Urinary bladder (tissue), 4 donors: Measurements from ENCODE around the gene BSCL2. TPM values are rescaled to one million over a fixed set of nuclear protein-coding genes. Genes with fewer than 3 reads are reported as not detected.
"Not testable (repeated sequence)": the region's sequence is repeated elsewhere in the genome, so short reads cannot be mapped to it uniquely, and the experiment has no call there.

ENCODE experiments used
- DNase-seq: peaks from one replicate; pipeline ENCODE4 v3.0.0-alpha.2; 2015; ENCODE audit errors: extremely low spot score
- H3K27ac ChIP-seq: one replicate; pipeline ENCODE4 v1.5.1; 2013; ENCODE audit warnings: low read depth, mild to moderate bottlenecking, moderate library complexity
- H3K36me3 ChIP-seq: one replicate; pipeline ENCODE4 v1.6.1; 2013; ENCODE audit warnings: mild to moderate bottlenecking, moderate library complexity; ENCODE audit not compliant: insufficient read depth
- H3K4me1 ChIP-seq: one replicate; pipeline ENCODE4 v1.6.1; 2013; ENCODE audit warnings: mild to moderate bottlenecking, moderate library complexity; ENCODE audit not compliant: insufficient read depth
- H3K4me3 ChIP-seq: one replicate; pipeline ENCODE4 v1.5.1; 2013; ENCODE audit warnings: low read depth, low read length
- WGBS: extraction: QIAGEN DNeasy Blood & Tissue Kit; methylation state at CpG from one replicate; pipeline ENCODE4 v1.1.7; 2013; 5-methylcytosine and 5-hydroxymethylcytosine counted together
- polyA plus RNA-seq: library from polyadenylated mRNA; stranded (reverse); fragments of 200-250 nt; gene quantifications from one replicate; pipeline ENCODE4 v1.2.3, GENCODE V29; 2013
- total RNA-seq: library from RNA; depleted of rRNA; stranded (reverse); fragments of >200 nt; gene quantifications from one replicate; pipeline ENCODE4 v1.2.3, GENCODE V29; 2014
- donor health status: healthy with polysubstance abuse.
- donor health status: healthy.

The BSCL2 gene
- total and polyA plus RNA-seq, 2 donors, result 25.6 to 52.6 TPM

DNA sequence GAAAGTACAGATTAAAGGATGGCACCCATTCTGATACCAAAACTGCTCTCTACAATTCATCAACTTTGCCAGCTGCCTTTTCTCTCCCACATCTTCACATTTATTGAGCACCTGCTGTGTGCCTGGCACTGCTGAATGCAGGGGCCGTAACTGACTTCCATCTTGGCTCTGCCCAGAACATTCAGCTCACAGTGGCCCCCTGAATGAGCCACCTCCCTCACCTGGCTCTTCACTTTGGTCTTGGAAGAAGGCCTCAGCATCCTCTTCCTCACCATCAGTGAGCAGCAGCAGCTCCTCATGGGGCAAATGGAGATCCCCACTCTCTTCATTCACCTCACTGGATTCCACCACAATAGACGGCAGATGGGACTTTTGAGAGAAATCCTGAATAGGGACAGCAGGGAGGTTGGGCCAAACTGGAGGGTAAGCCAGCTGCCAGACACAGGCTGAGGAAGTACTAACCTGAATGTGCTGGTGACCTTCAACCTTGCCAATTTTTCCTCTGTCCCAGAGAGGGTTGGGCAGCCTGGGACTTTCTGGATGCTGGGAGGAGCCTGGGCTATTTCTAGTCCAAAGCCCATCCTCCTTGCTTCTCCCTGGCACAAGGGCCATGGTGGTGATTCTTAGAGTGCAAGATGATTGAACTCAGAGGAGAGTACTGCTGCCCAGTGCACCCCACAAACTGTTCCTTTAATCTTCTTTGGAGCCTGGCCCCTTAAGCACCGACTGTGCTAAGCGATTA is 37.6 kb downstream of the BSCL2 start:
- H3K4me3 ChIP-seq, result no peak overlapping the region
- no peaks in the 10 kb centered on the region for H3K36me3 ChIP-seq
- no peak overlapping the region for H3K27ac ChIP-seq
- 77% methylated on average over 4 of the region's 4 CpGs for WGBS
- no peak for DNase-seq
- H3K4me1 ChIP-seq, result no peaks in the 10 kb centered on the region

DNA sequence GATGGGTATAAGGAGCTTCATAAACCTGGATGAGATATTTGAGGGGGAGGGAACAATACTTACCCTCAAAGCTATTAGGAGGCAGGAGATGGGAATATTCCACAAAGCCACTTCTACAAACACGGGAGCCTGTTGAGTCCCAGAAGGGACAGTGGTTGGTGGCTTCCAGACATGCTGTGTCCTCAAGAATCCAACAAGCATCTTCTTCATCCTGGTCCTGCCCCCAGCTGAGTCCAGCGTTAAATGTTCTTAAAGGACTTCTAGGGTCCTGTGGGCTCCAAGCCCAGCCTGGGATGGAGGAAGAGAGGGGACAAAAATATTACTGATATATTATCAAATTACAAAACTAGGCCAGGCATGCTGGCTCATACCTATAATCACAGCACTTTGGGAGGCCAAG is 39.8 kb downstream of the BSCL2 start:
- DNase-seq, result no peak
- Histone ChIP-seq H3K36me3 (no peaks in the 10 kb centered on the region), H3K4me3 (no peak overlapping the region), H3K4me1 (no peaks in the 10 kb centered on the region), H3K27ac (no peak overlapping the region)
- 82% methylated on average over 2 of the region's 2 CpGs for WGBS

DNA sequence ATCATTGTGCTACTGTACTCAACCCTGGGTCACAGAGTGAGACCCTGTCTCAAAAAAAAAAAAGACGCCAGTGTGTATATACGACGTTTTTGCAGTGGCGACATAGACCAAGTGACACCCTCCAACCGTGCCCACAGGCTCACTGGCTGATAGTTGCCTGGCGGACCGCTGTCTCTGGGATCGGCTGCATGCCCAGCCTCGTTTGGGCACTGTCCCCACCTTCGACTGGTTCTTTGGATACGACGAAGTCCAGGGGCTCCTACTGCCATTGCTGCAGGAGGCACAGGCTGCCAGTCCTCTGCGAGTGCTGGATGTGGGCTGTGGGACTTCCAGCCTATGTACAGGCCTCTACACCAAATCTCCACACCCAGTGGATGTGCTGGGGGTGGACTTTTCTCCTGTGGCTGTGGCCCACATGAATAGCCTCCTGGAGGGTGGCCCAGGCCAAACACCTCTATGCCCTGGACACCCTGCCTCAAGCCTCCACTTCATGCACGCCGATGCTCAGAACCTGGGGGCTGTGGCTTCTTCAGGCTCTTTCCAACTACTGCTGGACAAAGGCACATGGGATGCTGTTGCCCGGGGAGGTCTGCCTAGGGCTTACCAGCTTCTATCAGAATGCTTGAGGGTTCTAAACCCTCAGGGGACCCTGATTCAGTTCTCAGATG is 40.8 kb downstream of the BSCL2 start:
- Histone ChIP-seq H3K27ac (peak overlapping the region; percentile 82), H3K4me1 (no peaks in the 10 kb centered on the region)

DNA sequence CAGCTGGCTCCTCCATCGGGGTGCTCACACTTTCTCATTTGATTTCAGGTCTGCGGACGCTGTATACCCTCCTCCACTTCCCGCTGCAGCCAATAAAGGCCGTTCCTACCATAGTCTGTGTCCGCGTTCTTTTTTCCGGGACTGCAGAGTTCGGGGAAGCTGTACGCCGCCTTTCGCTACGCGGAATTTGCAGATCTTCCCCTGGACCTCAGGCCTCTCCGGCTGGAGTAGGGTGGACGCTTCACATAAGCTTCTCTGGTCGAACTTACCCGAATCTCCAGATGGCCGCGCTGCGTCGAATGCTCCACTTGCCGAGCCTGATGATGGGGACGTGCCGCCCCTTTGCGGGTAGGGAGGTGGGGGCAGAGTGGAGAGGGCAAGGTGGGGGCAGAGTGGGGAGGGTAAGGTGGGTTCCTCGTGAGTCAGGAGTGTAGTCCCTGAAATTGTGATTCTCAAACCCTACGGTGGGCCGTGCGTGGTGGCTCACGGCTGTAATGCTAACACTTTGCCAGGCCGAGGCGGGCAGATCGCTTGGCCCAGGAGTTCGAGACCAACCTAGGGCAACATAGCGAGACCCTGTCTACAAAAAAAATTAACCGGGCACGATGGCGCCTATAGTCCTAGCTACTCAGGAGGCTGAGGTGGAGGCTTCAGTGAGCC is 41.5 kb downstream of the BSCL2 start:
- peak overlapping the region; percentile 82 for H3K27ac ChIP-seq
- DNase-seq, result no peak
- no peaks in the 10 kb centered on the region for H3K4me1 ChIP-seq
- 2% methylated on average over 39 of the region's 39 CpGs for WGBS
- H3K36me3 ChIP-seq, result no peaks in the 10 kb centered on the region
- peak overlapping the region; percentile 74 for H3K4me3 ChIP-seq

More for the DNA sequence above, 40.8 kb downstream of the BSCL2 start:
- 43% methylated on average over 16 of the region's 16 CpGs for WGBS
- no peaks in the 10 kb centered on the region for H3K36me3 ChIP-seq
- peak overlapping the region; percentile 74 for H3K4me3 ChIP-seq
- DNase-seq, result no peak

DNA sequence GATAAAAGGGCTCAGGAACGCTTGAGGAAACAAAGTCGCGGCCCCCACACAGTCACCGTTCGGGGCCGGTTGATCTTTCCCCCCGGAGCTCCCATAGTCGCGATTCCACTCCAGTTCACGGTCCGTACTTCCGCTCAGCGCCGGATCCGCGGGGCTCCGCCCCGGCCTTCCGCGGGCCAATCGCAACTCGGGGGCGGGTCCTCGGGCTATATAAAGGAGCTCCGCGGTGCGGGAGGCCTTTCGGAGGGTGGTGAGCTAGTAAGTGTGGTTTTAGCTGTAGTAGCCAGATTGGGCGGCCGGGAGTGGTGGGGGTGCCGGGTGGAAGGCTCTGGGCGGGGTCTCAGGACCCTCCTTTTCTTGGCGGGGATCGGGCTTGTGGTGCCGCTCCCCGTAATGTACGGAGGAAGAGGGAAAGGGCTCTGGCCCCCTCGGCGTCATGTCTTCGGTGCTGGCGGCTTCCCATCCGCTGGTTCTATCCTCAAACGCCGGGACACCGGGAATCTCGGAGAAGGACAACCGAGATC is 42.1 kb downstream of the BSCL2 start, which contains the start of the genes C11orf98 and CSKMT:
Gene C11orf98 (minus strand): TSS at position 136 of the 524 bp plus-strand sequence. CDS start 41 bp downstream, at position 95.
Gene CSKMT (plus strand): TSS at position 238 of the 524 bp plus-strand sequence. CDS start 568 bp downstream, outside the sequence.
- H3K36me3 ChIP-seq, result no peaks in the 10 kb centered on the region
- under 1% methylated on average over 47 of the region's 47 CpGs for WGBS
- peak; percentile 89 for DNase-seq
- peak within 1 kb of the TSS; percentile 93 for H3K27ac ChIP-seq
- H3K4me3 ChIP-seq, result peak within 1 kb of the TSS; percentile 74
- no peaks in the 10 kb centered on the region for H3K4me1 ChIP-seq

DNA sequence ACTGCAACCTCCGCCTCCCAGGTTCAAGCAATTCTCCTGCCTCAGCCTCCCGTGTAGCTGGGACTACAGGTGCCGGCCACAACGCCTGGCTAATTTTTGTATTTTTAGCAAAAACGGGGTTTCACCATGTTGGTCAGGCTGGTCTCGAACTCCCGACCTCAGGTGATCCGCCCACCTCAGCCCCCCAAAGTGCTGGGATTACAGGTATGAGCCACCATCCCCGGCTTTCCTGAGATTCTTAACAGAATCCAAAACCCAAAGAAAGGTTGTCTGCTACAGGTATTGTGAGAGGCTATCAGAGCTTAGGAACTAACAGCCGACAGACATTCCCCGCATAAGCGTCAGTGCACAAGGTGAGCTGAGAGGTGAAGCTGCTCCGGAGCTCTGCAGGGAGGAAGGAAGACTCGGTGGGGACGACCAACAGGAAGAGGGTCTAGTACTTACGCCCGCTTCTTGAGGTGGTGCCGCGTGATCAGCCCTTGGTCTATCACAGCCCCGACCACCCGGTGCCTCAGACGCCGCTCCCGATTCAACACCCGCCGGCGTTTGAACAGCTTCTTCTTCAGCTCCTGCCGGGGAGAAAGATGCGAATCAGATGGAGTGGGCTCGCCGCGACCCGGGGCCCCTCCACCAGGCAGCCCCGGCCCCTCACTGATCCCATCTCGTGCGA is 42.7 kb downstream of the BSCL2 start:
- peak overlapping the region; percentile 93 for H3K27ac ChIP-seq
- H3K4me3 ChIP-seq, result peak overlapping the region; percentile 74
- H3K4me1 ChIP-seq, result no peaks in the 10 kb centered on the region
- no peak for DNase-seq
- no peaks in the 10 kb centered on the region for H3K36me3 ChIP-seq
- WGBS, result 3% methylated on average over 36 of the region's 36 CpGs

DNA sequence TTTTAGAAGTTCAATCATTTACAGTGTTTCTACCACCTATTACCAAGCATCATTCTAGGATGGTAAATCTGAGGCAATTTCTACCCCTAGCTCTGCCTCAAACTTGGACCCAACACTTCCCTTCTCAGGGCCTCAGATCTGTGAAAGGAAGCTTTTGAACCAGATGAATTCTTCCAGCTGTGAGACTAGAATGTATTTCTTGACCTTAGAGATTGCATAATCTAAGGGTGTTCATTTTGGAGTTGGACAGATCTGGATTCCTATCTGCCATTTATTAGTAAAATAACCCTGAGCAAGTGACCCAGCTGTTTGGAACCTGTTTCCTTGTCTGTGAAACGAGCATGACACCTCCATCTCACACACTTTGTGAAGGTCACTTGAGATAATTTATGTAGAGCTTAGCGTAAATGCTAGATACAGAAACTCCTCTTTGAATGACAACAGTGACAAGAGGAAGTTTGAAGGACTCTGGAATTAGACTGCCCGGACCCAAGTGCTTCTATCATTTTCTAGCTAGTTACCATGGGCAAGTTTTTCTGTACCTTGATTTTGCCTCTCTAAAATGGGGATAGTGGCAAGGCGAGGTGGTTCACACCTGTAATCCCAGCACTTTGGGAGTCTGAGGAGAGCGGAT is 50.3 kb downstream of the BSCL2 start:
- no peak for DNase-seq
- no peak overlapping the region for H3K4me3 ChIP-seq
- H3K4me1 ChIP-seq, result no peaks in the 10 kb centered on the region
- H3K36me3 ChIP-seq, result no peaks in the 10 kb centered on the region
- H3K27ac ChIP-seq, result no peak overlapping the region
- 48% methylated on average over 5 of the region's 5 CpGs for WGBS

DNA sequence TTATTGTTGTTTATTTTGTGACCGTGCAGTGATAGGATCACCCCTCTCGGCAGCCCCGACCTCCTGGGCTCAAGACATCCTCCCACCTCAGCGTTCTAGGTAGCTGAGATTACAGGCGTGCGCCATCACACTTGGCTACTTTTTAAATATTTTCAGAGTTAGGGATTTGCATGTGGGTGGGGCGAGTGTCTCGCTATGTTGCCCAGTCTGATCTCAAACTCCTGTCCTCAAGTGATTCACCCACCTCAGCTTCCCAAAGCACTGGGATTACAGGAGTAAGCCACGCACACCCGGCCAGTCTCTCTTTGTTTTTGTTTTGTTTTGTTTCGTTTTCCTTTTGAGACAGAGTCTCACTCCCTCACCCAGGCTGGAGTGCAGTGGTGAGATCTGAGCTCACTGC is 52.9 kb downstream of the BSCL2 start:
- H3K4me3 ChIP-seq, result no peak overlapping the region
- H3K36me3 ChIP-seq, result no peaks in the 10 kb centered on the region
- H3K4me1 ChIP-seq, result no peaks in the 10 kb centered on the region
- WGBS, result 87% methylated on average over 11 of the region's 11 CpGs
- DNase-seq, result no peak
- no peak overlapping the region for H3K27ac ChIP-seq

DNA sequence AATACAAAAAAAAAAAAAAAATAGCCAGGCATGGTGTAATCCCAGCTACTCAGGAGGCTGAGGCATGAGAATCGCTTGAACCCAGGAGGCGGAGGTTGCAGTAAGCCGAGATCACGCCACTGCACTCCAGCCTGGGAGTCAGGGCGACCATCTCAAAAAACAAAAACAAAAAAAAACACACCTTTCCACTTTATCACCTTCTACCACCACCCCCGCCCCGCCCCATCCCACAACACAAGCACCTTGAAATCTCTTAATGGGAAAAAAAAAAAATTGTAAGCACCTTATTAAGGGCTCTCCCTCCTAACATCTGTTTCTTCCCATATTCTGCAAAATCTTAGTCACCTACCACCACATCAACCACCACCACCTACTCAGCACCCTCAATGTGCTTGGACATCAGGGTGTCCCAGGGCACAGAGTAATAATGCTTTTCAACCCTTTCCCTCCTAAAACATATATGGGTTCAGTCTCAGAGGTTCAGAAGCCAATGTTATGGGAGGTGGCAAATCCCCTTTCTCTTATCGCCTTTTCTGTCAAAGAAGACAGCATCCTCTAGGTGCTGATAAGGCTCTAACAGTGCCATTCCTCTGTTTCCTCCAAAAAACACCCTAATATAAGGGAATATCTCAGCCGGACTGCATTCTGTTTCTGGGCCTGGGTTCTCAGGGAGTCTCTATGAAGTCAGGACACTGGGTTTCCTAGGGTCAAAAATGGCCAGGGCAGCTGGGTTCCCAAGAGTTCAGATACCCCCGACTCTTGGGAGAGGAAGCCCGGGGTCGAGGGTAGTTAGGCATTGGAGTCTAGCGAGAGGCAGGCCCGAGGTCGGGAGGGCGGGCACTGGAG is 54.8 kb downstream of the BSCL2 start:
- Histone ChIP-seq H3K4me1 (no peaks in the 10 kb centered on the region), H3K4me3 (peak overlapping the region; percentile 76), H3K27ac (peak overlapping the region; percentile 95), H3K36me3 (no peaks in the 10 kb centered on the region)
- no peak for DNase-seq
- 35% methylated on average over 16 of the region's 16 CpGs for WGBS

DNA sequence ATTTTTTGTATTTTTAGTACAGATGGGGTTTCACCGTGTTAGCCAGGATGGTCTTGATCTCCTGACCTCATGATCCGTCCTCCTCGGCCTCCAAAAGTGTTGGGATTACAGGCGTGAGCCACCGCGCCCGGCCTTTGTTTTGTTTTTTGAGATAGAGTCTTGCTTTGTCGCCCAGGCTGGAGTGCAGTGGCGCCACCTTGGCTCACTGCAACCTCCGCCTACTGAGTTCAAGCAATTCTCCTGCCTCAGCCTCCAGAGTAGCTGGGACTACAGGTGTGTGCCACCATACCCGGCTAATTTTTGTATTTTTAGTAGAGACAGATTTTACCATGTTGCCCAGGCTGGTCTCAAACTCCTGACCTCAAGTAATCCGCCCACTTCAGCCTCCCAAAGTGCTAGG is 56.9 kb downstream of the BSCL2 start:
- H3K36me3 ChIP-seq, H3K27ac ChIP-seq, H3K4me3 ChIP-seq, DNase-seq, H3K4me1 ChIP-seq: not testable (repeated sequence)
- WGBS, result 96% methylated on average over 12 of the region's 12 CpGs

DNA sequence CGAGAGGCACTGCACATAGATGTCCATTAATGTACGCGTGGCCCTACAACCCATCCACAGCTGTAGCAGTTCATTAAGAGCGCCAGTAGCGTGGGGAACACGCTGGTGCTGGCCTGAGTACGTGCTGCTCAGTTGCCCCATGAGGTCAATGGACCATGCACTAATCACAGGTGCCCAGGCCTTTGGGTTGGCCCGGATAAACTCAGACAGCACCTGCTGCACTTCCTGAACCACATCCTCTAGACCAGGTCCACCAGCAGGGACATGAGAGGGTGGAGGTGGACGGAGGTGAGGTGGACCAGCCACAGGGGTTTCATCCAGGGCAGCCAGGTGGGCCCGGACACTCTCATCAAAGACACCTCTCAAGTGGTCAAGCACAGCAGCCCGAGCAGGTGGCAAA is 57.7 kb downstream of the BSCL2 start:
- Histone ChIP-seq H3K36me3 (no peaks in the 10 kb centered on the region), H3K4me3 (no peak overlapping the region), H3K27ac (no peak overlapping the region), H3K4me1 (peaks cover 3% of the 10 kb centered on the region)
- no peak for DNase-seq
- 93% methylated on average over 11 of the region's 11 CpGs for WGBS

DNA sequence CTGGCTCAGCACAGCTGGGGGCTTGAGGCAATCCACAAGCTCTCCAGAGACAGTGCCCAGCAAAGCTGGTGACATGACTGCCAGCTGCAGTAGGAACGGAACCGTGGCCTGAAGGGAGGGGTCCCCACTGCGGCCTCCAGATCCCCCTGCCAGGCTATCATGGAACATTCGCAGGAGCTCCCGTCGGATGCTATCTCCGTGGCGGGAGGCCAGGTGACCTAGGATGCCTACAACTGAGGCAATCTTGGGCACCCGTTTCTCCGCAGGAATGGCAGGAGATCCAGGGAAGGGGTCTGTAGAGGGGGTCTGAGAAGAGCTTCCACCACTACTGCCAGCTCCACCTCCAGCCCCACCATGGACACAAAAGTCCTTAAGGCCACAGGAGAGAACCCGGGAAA is 58.3 kb downstream of the BSCL2 start:
- Histone ChIP-seq H3K27ac (no peak overlapping the region), H3K4me3 (no peak overlapping the region), H3K4me1 (peaks cover 3% of the 10 kb centered on the region), H3K36me3 (no peaks in the 10 kb centered on the region)
- no peak for DNase-seq
- WGBS, result 87% methylated on average over 11 of the region's 11 CpGs
